ENCODE results near the gene ABITRAM.

Gene ABITRAM

DNA sequence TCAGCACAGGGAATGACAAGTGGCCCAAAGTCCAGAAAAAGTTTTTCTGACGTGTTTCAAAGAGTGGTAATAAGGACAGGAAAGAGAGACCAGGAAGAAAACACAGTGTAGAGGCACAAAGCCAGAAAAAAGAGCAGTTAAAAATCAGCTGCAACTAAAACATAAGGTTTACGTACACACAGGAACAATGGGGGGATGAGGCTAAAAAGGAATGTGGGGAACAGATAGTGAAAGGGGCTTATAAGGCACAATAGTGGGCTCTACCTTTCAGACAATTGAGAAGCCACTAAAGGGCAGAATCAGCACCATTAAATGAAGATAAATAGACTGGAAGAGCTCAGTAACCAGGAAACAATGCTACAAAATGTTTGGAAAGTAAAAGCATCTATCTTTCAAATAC is 5.8 kb upstream of the ABITRAM start:
- TF ChIP-seq, protein P1, sequence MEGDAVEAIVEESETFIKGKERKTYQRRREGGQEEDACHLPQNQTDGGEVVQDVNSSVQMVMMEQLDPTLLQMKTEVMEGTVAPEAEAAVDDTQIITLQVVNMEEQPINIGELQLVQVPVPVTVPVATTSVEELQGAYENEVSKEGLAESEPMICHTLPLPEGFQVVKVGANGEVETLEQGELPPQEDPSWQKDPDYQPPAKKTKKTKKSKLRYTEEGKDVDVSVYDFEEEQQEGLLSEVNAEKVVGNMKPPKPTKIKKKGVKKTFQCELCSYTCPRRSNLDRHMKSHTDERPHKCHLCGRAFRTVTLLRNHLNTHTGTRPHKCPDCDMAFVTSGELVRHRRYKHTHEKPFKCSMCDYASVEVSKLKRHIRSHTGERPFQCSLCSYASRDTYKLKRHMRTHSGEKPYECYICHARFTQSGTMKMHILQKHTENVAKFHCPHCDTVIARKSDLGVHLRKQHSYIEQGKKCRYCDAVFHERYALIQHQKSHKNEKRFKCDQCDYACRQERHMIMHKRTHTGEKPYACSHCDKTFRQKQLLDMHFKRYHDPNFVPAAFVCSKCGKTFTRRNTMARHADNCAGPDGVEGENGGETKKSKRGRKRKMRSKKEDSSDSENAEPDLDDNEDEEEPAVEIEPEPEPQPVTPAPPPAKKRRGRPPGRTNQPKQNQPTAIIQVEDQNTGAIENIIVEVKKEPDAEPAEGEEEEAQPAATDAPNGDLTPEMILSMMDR (IDR thresholded peaks at IDR 0.05; ENCODE audit: control insufficient read depth, extremely low read depth, insufficient read depth) = no peak
- no peak overlapping the region for H3K4me3 ChIP-seq (ENCODE audit: low read depth, low read length)
- DNase-seq (ENCODE audit: low read depth) = no peak

DNA sequence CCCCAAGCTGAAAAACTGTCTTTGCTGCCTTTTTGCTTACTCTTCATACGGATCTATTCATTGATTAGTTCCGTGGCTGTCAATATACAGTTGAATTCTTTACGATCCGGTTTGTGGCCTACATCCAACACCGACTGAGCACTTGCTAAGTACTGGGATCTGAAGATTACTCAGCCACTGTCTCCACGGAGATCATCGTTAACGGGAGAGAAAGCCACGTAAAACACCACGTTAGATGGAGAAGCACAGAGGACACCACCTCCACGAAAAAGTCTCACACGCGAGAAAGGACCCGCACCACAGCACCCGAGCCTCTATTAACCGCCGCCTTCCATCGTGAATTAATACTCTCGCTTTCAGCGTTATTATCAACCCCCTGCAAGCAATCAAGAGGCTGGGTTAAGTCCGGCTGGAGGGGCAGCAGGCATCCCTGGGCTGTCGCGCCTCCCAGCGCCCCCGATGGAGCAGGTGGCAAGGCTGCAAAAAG is 926 bp upstream of the ABITRAM start:
- H3K4me3 ChIP-seq (ENCODE audit: low read depth, low read length) = peak overlapping the region; percentile 96
- no peak for DNase-seq (ENCODE audit: low read depth)
- TF ChIP-seq, protein P1 (IDR thresholded peaks at IDR 0.05; ENCODE audit: control insufficient read depth, extremely low read depth, insufficient read depth) = no peak

DNA sequence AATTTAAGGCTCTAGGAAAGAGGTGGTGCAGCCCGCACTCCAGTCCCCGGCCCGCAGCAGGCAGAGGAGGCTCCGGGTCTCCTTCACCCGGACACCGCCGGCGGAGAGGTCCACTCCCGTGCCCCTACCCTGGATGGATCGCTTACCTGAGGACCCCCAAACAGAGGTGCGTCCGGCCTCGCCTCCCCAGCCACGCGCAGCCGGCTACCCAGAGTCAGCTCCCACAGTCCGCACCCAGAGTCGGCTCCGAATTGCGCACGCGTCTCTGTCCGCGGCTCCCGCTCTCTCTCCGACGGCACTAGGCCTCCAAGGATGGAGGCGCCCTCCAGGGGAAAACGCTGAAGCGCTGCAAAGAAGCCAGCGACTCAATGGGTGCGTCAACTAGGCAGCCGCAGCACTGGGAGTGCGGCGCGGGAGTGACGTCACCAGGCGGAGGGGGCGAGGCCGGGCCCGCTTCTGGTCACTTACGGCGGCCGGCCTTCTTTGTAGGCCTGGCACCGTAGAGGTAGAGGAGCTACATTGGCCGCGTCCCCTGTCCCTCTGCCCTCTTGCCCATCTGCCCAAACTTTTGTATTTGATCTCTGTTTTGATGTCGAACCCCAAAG is 380 bp upstream of the ABITRAM start, which contains the start of gene ELP1:
ELP1 (minus strand) TSS at position 407 of the 605 bp plus-strand sequence. CDS start 2,978 bp downstream, outside the sequence.
- H3K4me3 ChIP-seq (ENCODE audit: low read depth, low read length) = peak within 1 kb of the TSS; percentile 96
- TF ChIP-seq, protein P1 (IDR thresholded peaks at IDR 0.05; ENCODE audit: control insufficient read depth, extremely low read depth, insufficient read depth) = peak; percentile 50
- peak; percentile 84 for DNase-seq (ENCODE audit: low read depth)

DNA sequence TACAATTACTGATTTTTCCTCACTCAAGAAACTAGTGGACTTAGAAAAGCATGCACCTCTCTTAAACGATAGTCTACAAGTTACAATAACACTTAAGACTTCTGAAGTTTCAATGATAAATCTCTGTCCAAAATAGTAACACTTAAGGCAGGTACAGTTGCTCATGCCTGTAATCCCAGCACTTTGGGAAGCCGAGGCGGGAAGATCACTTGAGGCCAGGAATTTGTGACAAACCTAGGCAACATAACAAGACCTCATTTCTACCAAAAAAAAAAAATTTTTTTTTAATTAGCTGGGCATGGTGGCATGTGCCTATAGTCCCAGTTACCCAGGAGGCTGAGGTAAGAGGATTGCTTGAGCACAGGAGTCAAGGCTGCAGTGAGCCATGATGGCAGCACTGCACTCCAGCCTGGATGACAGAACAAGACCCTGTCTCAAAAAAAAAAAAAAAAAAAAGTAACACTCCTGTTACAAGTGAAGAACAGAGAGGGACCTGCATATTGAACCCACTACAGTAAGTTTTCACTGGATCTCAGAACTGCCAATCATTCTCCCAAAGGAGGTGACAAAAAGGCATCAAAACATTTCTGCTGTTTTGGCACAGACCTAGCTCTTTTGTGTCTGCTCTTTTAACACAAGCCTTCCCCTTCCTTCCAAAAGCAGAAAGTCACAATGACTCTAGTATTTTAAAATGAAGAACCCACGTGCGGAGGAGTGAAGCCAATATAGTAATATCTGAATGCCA is 3.5 kb downstream of the ABITRAM start:
- TF ChIP-seq, protein P1 (IDR thresholded peaks at IDR 0.05; ENCODE audit: control insufficient read depth, extremely low read depth, insufficient read depth) = no peak
- H3K4me3 ChIP-seq (ENCODE audit: low read depth, low read length) = no peak overlapping the region
- DNase-seq (ENCODE audit: low read depth) = no peak

DNA sequence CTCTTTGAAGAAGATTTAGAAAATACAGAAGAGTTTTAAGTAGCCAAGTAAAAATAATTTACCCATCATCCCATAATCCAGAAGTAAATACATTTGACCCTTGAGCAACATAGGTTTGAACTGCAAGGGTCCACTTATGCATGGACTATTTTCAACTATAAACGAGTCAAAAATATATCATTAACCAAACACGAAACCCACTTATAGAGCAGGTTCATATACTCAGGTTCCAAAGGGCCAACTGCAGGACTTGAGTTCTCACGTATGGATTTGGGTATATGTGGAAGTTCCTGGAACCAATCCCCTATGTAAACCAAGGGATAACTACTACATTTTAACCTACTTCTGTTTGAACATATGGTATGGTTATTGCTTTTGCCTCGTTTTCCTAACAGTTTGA is 5.8 kb downstream of the ABITRAM start:
- TF ChIP-seq, protein P1 (IDR thresholded peaks at IDR 0.05; ENCODE audit: control insufficient read depth, extremely low read depth, insufficient read depth) = no peak
- no peak for DNase-seq (ENCODE audit: low read depth)
- H3K4me3 ChIP-seq (ENCODE audit: low read depth, low read length) = no peak overlapping the region

DNA sequence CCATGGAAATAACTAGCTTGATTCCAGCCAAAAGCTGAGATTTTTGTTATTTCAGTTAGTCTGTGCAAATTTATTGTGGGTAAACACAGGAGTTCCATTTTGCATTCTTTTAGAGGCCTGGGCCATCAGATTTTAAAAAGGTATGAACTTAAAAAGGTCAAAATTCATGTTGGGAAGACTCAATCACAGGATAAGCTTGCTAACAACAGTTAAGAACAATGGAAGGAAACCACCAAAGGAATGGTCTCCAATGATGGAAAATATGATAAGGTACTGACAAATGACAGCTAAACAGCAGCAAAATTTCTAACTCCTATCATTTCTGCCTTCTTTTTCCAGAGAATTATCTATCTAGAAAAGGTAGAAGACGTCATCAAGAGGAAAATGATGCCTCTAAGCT is 16.0 kb downstream of the ABITRAM start:
- H3K4me3 ChIP-seq (ENCODE audit: low read depth, low read length) = no peak overlapping the region
- DNase-seq (ENCODE audit: low read depth) = no peak
- TF ChIP-seq, protein P1 (IDR thresholded peaks at IDR 0.05; ENCODE audit: control insufficient read depth, extremely low read depth, insufficient read depth) = no peak
